Fibroblast of villous mesenchyme (primary cell): ENCODE measurements around the gene PARK7. TPM values are rescaled to one million over a fixed set of nuclear protein-coding genes. Genes with fewer than 3 reads are reported as not detected.
A peak's percentile ranks its signal among the peaks of the same experiment; 100 is the strongest.
"Not testable (repeated sequence)": the region's sequence is repeated elsewhere in the genome, so short reads cannot be mapped to it uniquely, and the experiment has no call there.

Experiments
- DNase-seq: peaks from one replicate; pipeline ENCODE4 v3.0.0-alpha.2; 2010; ENCODE audit warnings: low read depth
- H3K4me3 ChIP-seq: 2 replicates; pipeline ENCODE4 v1.5.1; 2011; ENCODE audit warnings: low read depth, mild to moderate bottlenecking, low read length
- total RNA-seq: library from RNA; depleted of rRNA; stranded (reverse); fragments of >200 nt; gene quantifications from 2 replicates; pipeline ENCODE4 v1.2.3, GENCODE V29; 2012
- TF ChIP-seq, protein P1 (sequence below): IDR thresholded peaks from 2 replicates; pipeline ENCODE4 v1.5.1; 2012; ENCODE audit warnings: low read depth, mild to moderate bottlenecking, low read length; ENCODE audit not compliant: insufficient read depth

Gene PARK7
- total RNA-seq, 1 donor: 198 TPM

DNA sequence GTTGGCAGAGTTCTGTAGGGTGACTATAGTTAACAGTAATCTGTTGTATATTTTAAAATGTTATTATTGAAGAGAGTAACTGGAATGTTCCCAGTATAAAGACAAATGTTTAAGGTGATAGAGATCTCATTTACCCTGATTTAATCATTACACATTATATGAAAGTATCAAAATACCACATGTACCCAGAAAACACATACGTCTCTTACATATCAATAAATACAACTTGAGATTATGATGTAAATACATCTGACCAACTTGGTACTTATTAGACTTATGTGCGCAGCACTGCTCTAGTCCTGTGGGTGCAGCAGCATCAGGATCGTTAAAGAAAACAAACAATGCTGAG, 670 bp upstream of the PARK7 start:
- no peak for DNase-seq
- TF ChIP-seq, protein P1, sequence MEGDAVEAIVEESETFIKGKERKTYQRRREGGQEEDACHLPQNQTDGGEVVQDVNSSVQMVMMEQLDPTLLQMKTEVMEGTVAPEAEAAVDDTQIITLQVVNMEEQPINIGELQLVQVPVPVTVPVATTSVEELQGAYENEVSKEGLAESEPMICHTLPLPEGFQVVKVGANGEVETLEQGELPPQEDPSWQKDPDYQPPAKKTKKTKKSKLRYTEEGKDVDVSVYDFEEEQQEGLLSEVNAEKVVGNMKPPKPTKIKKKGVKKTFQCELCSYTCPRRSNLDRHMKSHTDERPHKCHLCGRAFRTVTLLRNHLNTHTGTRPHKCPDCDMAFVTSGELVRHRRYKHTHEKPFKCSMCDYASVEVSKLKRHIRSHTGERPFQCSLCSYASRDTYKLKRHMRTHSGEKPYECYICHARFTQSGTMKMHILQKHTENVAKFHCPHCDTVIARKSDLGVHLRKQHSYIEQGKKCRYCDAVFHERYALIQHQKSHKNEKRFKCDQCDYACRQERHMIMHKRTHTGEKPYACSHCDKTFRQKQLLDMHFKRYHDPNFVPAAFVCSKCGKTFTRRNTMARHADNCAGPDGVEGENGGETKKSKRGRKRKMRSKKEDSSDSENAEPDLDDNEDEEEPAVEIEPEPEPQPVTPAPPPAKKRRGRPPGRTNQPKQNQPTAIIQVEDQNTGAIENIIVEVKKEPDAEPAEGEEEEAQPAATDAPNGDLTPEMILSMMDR: no peak
- peak overlapping the region; percentile 92 for H3K4me3 ChIP-seq

DNA sequence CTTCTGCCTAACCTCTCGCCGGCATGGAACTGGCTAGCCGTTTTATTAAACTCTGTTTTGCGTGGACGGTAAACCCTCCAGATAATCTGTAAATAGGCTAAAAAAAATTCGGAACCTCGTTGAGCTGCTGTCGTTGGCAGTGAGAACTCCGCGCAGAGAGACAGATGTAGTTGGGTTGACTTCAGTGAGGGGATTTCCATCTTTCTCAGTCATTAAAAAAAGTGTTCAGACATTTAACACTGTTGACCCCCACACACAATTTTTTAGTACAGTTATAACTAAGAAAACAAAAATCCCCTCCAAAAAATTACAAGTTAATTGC, 464 bp downstream of the PARK7 start:
- H3K4me3 ChIP-seq: peak overlapping the region; percentile 92
- TF ChIP-seq, protein P1: no peak
- DNase-seq: no peak

DNA sequence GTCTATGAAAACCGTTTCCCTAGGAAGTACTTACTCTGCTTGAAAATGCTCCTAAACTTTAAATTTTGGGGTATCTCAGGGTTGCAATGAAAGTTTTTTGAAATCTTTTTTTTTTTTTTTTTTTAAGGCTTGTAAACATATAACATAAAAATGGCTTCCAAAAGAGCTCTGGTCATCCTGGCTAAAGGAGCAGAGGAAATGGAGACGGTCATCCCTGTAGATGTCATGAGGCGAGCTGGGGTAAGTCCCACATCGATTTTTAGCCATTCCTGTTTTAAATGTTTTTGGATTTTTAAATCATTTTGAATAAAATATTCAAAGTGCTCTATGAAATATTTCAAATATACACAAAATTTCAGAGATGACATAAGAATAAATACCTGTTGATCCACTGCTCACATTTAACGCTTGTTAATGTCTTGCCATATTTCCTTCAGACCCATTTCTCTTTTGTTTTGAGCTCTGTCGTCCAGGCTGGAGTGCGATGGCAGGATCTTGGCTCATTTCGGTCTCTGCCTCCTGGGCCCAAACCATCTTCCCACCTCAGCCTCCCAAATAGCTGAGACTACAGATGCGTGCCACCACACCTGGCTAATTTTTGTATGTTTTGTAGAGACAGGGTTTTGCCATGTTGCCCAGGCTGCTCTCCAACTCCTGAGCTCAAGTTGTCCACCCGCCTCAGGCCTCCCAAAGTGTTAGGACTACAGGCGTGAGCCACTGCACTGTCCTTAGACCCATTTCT, 1.3 kb downstream of the PARK7 start:
- TF ChIP-seq, protein P1: no peak
- DNase-seq: no peak
- peak overlapping the region; percentile 92 for H3K4me3 ChIP-seq

DNA sequence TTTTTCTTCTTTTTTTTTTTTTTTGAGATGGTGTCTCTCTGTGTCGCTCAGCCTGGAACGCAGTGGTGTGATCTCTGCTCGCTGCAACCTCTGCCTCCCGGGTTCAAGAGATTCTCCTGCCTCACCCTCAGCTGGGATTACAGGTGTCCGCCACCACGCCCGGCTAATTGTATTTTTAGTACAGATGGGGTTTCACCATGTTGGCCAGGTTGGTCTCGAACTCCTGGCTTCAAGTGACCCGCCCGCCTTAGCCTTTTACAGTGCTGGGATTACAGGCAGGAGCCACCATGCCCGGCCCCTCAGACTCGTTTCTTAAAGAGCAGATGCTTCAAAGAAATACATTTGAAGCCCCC, 1.8 kb downstream of the PARK7 start:
- DNase-seq, H3K4me3 ChIP-seq: not testable (repeated sequence)

GRCh38 chr1:7963841-7964240, 2.3 kb downstream of the PARK7 start:
- H3K4me3 ChIP-seq, DNase-seq: not testable (repeated sequence)

- no peak for DNase-seq
- no peak overlapping the region for H3K4me3 ChIP-seq
- TF ChIP-seq, protein P1: no peak
Measured at GRCh38 chr1:7964476-7964875, 3.0 kb downstream of the PARK7 start.

DNA sequence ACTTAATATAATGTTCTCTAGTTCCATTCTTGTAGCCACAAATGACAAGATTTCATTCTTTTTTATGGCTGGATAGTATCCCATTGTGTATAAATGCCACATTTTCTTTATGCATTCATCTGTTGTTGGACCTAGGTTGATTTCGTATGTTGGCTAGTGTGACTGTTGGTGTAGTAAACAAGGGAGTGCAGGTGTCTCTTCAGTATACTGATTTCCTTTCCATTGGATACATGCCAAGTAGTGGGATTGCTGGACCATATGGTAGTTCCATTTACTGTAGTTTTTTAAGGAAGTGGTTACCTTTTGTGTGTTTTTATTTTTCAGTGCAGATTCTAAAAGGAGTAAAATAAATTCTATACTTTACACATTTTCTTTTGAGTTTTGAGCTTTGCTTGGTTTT, 5.7 kb downstream of the PARK7 start:
- no peak for DNase-seq
- no peak overlapping the region for H3K4me3 ChIP-seq
- TF ChIP-seq, protein P1: no peak

DNA sequence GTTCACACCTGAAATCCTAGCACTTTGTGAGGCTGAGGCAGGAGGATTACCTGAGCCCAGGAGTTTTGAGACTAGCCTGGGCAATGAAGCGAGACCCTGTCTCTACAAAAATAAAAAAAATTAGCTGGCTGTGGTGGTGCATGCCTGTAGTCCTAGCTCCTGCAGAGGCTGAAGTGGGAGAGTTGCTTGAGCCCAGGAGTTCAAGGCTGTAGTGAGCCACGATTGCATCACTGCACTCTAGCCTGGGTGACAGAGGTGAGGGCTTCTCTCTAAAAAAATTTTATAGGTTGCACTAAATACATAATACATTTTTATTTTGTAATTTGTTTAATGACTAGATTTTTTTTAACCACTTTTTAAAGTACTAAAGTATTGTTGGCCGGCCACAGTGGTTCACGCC, 6.1 kb downstream of the PARK7 start:
- no peak overlapping the region for H3K4me3 ChIP-seq
- no peak for DNase-seq
- TF ChIP-seq, protein P1: no peak
